MCF 10A (cell line): ENCODE data around the gene KIF4A. TPM values are rescaled to one million over a fixed set of nuclear protein-coding genes. Genes with fewer than 3 reads are reported as not detected.

ENCODE experiments used
- BruUV-seq: library from RNA; stranded (reverse); fragments of 400-500 nt; replicated peaks from 2 replicates; lab custom pipeline; 2021; lab: Mats Ljungman, UMichigan
- CTCF ChIA-PET: fragments of 300-600 bp; sonication (Branson Sonifier 250); formaldehyde crosslinking; extraction: SDS; loops from one replicate; lab custom pipeline; 2021; ENCODE audit warnings: antibody characterized with exemption, inconsistent platforms; lab: Yijun Ruan, JAX
- POLR2A ChIA-PET: fragments of 300-600, 350-650 bp; sonication (Branson Sonifier 250); formaldehyde crosslinking; extraction: SDS; loops from one replicate; lab custom pipeline; 2020; ENCODE audit warnings: antibody characterized with exemption, inconsistent platforms; lab: Yijun Ruan, JAX
- DNase-seq: peaks from one replicate; pipeline ENCODE4 v3.0.0-alpha.2; 2018; ENCODE audit not compliant: unreplicated experiment
- H3K27ac Mint-ChIP-seq: one replicate; pipeline ENCODE4 v1.8.0; 2022; ENCODE audit warnings: mild to moderate bottlenecking, low read depth, mixed read lengths; ENCODE audit not compliant: unreplicated experiment
- H3K27me3 Mint-ChIP-seq: one replicate; pipeline ENCODE4 v1.8.0; 2022; ENCODE audit warnings: mixed read lengths; ENCODE audit not compliant: insufficient read depth, unreplicated experiment
- H3K36me3 Mint-ChIP-seq: one replicate; pipeline ENCODE4 v1.8.0; 2022; ENCODE audit warnings: mild to moderate bottlenecking, moderate library complexity, mixed read lengths; ENCODE audit not compliant: insufficient read depth, unreplicated experiment
- H3K4me1 Mint-ChIP-seq: one replicate; pipeline ENCODE4 v1.8.0; 2022; ENCODE audit warnings: mixed read lengths; ENCODE audit not compliant: insufficient read depth, unreplicated experiment
- H3K4me3 Mint-ChIP-seq: one replicate; pipeline ENCODE4 v1.8.0; 2022; ENCODE audit warnings: mild to moderate bottlenecking, moderate library complexity, mixed read lengths; ENCODE audit not compliant: unreplicated experiment
- H3K9me3 Mint-ChIP-seq: one replicate; pipeline ENCODE4 v1.8.0; 2022; ENCODE audit warnings: mixed read lengths; ENCODE audit not compliant: unreplicated experiment
- intact Hi-C: fragments of 100-400 bp; cut with micrococcal nuclease; formaldehyde crosslinking; loops from 2 replicates; pipeline ENCODE4 v1.14.1; 2022
- total RNA-seq: library from RNA; stranded (reverse); gene quantifications from 2 replicates; pipeline ENCODE4 v1.2.3, GENCODE V29; 2022
- TF ChIP-seq, protein P1 (sequence below): fragments of 200-600 bp; IDR thresholded peaks from one replicate; pipeline ENCODE4 v1.8.0; 2022; ENCODE audit warnings: antibody characterized with exemption, mild to moderate bottlenecking; ENCODE audit not compliant: unreplicated experiment

The KIF4A gene
- total RNA-seq, 1 experiment from 2014 or later = 19.0 TPM

DNA sequence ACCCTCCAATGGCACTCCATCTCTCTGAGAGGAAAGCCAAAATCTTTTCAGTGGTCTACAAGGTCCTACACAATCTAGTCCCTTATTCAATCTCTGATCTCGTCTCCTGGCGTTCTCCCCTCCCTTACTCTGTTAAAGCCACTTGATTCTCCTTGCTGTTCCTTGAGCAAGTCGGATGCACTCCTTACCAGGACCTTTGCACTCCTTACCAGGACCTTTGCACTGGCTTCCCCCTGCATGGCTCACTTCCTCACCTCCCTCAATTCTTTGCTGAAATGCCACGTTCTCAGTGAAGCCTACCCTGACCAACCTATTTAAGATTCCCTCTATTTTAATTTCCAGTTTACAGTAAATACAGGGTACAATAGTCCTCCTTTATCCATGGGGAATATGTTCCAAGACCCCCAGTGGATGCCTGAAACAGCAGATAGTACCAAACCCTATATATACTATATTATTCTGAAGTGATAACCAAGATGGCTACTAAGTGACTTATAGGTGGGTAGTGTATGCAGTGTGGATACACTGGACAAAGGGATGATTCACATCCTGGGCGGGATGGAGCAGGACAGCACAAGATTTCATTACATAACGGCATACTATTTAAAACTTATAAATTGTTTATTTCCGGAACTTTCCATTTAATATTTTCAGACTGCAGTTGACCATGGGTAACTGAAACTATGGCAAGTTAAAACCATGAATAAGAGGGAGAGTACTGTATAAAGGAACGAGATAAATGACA is 148.2 kb downstream of the KIF4A start:
- intact Hi-C loops = loop anchor here (10.0 kb wide), 1 partner anchor 303 kb away; the partner anchor contains the start of gene IGBP1
- ChIA-PET POLR2A (no interaction called here), CTCF (interaction anchor here (1.0 kb wide), 1 partner anchor 13 kb away, joined by 3 read pairs; no protein-coding TSS in a partner anchor)
- no peaks in the 10 kb centered on the region for H3K9me3 Mint-ChIP-seq
- no TSS peak for BruUV-seq
- no peak overlapping the region for H3K27ac Mint-ChIP-seq
- DNase-seq = peak; percentile 43
- H3K36me3 Mint-ChIP-seq = peaks cover 5% of the 10 kb centered on the region
- TF ChIP-seq, protein P1, sequence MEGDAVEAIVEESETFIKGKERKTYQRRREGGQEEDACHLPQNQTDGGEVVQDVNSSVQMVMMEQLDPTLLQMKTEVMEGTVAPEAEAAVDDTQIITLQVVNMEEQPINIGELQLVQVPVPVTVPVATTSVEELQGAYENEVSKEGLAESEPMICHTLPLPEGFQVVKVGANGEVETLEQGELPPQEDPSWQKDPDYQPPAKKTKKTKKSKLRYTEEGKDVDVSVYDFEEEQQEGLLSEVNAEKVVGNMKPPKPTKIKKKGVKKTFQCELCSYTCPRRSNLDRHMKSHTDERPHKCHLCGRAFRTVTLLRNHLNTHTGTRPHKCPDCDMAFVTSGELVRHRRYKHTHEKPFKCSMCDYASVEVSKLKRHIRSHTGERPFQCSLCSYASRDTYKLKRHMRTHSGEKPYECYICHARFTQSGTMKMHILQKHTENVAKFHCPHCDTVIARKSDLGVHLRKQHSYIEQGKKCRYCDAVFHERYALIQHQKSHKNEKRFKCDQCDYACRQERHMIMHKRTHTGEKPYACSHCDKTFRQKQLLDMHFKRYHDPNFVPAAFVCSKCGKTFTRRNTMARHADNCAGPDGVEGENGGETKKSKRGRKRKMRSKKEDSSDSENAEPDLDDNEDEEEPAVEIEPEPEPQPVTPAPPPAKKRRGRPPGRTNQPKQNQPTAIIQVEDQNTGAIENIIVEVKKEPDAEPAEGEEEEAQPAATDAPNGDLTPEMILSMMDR = no peak
- peaks cover 58% of the 10 kb centered on the region for H3K27me3 Mint-ChIP-seq
- peaks cover 10% of the 10 kb centered on the region for H3K4me1 Mint-ChIP-seq
- no peak overlapping the region for H3K4me3 Mint-ChIP-seq

DNA sequence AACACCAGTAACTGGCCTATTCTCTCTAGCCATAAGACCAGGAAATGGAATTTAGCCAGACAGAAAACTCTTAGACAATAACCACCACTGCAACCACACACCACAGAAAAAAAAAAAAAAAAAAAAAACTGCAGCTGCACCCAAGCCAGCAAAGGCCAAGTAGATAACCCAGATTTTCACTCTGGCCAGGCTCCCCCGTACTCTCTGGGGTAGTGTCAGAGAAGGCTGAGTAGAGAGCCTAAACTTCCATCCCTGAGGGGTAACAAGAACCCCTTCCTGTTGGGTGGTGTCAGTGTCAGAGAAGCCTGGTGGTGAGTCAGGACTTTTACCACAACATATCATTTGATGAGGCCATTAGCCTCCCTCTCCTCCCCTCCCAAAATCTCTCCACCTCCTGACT is 149.1 kb downstream of the KIF4A start:
- ChIA-PET POLR2A (no interaction called here), CTCF (interaction anchor here (0.7 kb wide), 1 partner anchor 522 kb away, joined by 3 read pairs; no protein-coding TSS in a partner anchor)
- H3K4me3 Mint-ChIP-seq = no peak overlapping the region
- H3K27me3 Mint-ChIP-seq = peaks cover 56% of the 10 kb centered on the region
- no peak overlapping the region for H3K27ac Mint-ChIP-seq
- H3K9me3 Mint-ChIP-seq = no peaks in the 10 kb centered on the region
- H3K36me3 Mint-ChIP-seq = peaks cover 5% of the 10 kb centered on the region
- BruUV-seq = no TSS peak
- DNase-seq = peak; percentile 14
- H3K4me1 Mint-ChIP-seq = peaks cover 10% of the 10 kb centered on the region
- TF ChIP-seq, protein P1 = no peak
- intact Hi-C loops = loop anchor here (10.0 kb wide), 1 partner anchor 304 kb away; the partner anchor contains the start of gene IGBP1

DNA sequence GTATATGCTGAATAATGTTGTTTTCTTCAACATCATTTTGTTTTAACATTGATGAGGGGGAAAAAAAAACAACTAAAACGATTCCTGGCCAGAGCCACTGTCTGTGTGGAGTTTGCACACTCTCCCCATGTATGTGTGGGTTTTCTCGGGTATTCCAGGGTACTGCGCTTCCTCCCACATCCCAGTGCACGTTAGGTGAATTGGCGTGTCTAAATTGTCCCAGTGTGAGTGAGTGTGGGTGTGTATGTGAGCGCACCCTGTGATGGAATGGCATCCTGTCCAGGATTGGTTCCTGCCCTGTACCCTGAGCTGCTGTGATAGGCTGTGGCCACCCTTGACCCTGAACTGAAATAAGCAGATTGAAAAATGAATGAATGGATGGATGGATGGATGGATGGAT is 152.3 kb downstream of the KIF4A start:
- H3K4me3 Mint-ChIP-seq = no peak overlapping the region
- peaks cover 10% of the 10 kb centered on the region for H3K4me1 Mint-ChIP-seq
- no peak overlapping the region for H3K27ac Mint-ChIP-seq
- POLR2A ChIA-PET = interaction anchor here (0.8 to 1.2 kb wide), 2 partner anchors 14 to 36 kb away, joined by 3 read pairs; no protein-coding TSS in a partner anchor
- no peaks in the 10 kb centered on the region for H3K9me3 Mint-ChIP-seq
- intact Hi-C loops = no loop called here
- CTCF ChIA-PET = interaction anchor here (0.6 to 2.3 kb wide), 3 partner anchors 10 to 740 kb away, joined by 3 to 10 read pairs (median 3); no protein-coding TSS in a partner anchor
- peaks cover 58% of the 10 kb centered on the region for H3K27me3 Mint-ChIP-seq
- no peaks in the 10 kb centered on the region for H3K36me3 Mint-ChIP-seq
- TF ChIP-seq, protein P1 = no peak
- no peak for DNase-seq
- no TSS peak for BruUV-seq

DNA sequence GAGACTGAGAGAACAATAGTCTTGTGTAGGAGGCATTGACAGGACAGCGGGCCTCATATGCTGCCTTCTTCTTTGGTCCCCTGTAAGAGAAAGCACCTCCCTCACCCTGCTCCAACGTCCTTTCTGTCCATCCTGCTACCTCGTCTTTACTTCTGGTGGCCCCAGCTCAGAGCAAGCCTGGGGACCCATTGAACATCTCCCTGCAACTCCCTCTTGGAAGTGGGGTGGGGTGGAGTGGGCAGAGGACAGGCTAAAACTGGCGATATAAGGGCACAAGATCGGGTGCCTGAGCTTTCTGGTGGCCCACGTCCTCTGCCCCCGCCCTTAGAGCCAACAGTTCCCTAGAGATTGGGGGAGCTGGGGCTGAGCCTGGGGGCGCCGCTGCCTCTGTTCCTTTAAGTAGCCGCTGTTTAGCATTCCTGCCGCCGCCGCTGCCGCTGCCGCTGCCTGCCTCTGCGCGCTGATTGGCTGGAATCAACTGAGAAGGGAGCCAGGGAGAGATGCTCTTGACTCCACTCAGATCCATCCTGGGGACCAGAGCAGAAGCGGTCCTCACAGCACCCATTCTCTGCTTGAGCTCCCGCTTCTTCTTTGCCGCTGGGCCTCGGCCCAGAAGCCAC is 154.5 kb downstream of the KIF4A start, which contains the start of gene DLG3:
Gene DLG3, plus strand, starts transcription at position 510 of the 620 bp plus-strand sequence. CDS start 367 bp downstream, outside the sequence.
- BruUV-seq = no TSS peak
- POLR2A ChIA-PET = interaction anchor here (0.6 kb wide), 1 partner anchor 1612 kb away, joined by 3 read pairs; no protein-coding TSS in a partner anchor
- H3K4me1 Mint-ChIP-seq = no peaks in the 10 kb centered on the region
- H3K9me3 Mint-ChIP-seq = no peaks in the 10 kb centered on the region
- H3K27me3 Mint-ChIP-seq = peaks cover 52% of the 10 kb centered on the region
- no peaks in the 10 kb centered on the region for H3K36me3 Mint-ChIP-seq
- DNase-seq = peak; percentile 23
- H3K4me3 Mint-ChIP-seq = no peak within 1 kb of the TSS
- intact Hi-C loops = no loop called here
- no peak within 1 kb of the TSS for H3K27ac Mint-ChIP-seq
- CTCF ChIA-PET = interaction anchor here (0.6 to 2.3 kb wide), 7 partner anchors 7 to 276 kb away, joined by 3 to 10 read pairs (median 4); no protein-coding TSS in a partner anchor
- TF ChIP-seq, protein P1 = no peak
